NB4 (cell line): Measurements from ENCODE around the gene CCR5AS.

Experiments
- CTCF ChIP-seq: IDR thresholded peaks from one replicate; pipeline ENCODE4 v1.5.1; 2012; ENCODE audit warnings: low read depth, low read length
- POLR2A ChIP-seq: IDR thresholded peaks from 2 replicates; pipeline ENCODE4 v1.6.1; 2011; ENCODE audit warnings: mild to moderate bottlenecking; ENCODE audit not compliant: insufficient read length; ENCODE audit errors: extremely low read depth

GRCh38 chr3:46454209-46454595, 47.3 kb upstream of the CCR5AS start:
- TF ChIP-seq POLR2A (no peak), CTCF (no peak)
